Effector memory CD4-positive, alpha-beta T cell (primary cell): ENCODE results near the gene TM9SF3.

ENCODE experiments used
- DNase-seq, 3 donors: peaks; one replicate each; pipeline ENCODE4 v3.0.0-alpha.2; 2020
- H3K27ac ChIP-seq: 2 replicates; pipeline ENCODE4 v1.7.0; 2013; ENCODE audit warnings: mild to moderate bottlenecking, low read length, moderate library complexity; ENCODE audit not compliant: insufficient read depth, poor library complexity, severe bottlenecking
- H3K27me3 ChIP-seq: replicated peaks from 2 replicates; pipeline ENCODE4 v1.7.0; 2013; ENCODE audit warnings: mild to moderate bottlenecking, low read length; ENCODE audit not compliant: insufficient read depth, control insufficient read depth, poor library complexity, severe bottlenecking
- H3K36me3 ChIP-seq: 2 replicates; pipeline ENCODE4 v1.7.0; 2013; ENCODE audit warnings: mild to moderate bottlenecking, low read length, moderate library complexity; ENCODE audit not compliant: control insufficient read depth, insufficient read depth
- H3K4me1 ChIP-seq: 2 replicates; pipeline ENCODE4 v1.7.0; 2013; ENCODE audit warnings: low read length, mild to moderate bottlenecking; ENCODE audit not compliant: control insufficient read depth, insufficient read depth, poor library complexity, severe bottlenecking
- H3K4me3 ChIP-seq: 2 replicates; pipeline ENCODE4 v1.7.0; 2013; ENCODE audit warnings: low read length, low read depth, mild to moderate bottlenecking; ENCODE audit not compliant: insufficient read depth, poor library complexity, severe bottlenecking
- H3K9me3 ChIP-seq: 2 replicates; pipeline ENCODE4 v1.7.0; 2013; ENCODE audit warnings: mild to moderate bottlenecking, low read length, moderate library complexity; ENCODE audit not compliant: control insufficient read depth

TM9SF3 gene

GRCh38 chr10:96513698-96514561, 72.9 kb downstream of the TM9SF3 start, which contains the start of gene TLL2:
Gene TLL2, minus strand, starts transcription at chr10:96513926. Its CDS starts 241 bp downstream, at chr10:96513685.
- no peak within 1 kb of the TSS for H3K27ac ChIP-seq
- H3K27me3 ChIP-seq: peaks cover 11% of the 10 kb centered on the region
- no peaks in the 10 kb centered on the region for H3K9me3 ChIP-seq
- peaks cover 18% of the 10 kb centered on the region for H3K4me1 ChIP-seq
- H3K4me3 ChIP-seq: peak within 1 kb of the TSS; percentile 66
- H3K36me3 ChIP-seq: no peaks in the 10 kb centered on the region
- DNase-seq: peak; percentile 11 to 27 (median 23)

- H3K4me1 ChIP-seq: peaks cover 18% of the 10 kb centered on the region
- no peak overlapping the region for H3K27ac ChIP-seq
- peak; percentile 15 to 42 (median 23) for DNase-seq
- H3K4me3 ChIP-seq: peak overlapping the region; percentile 66
- no peaks in the 10 kb centered on the region for H3K36me3 ChIP-seq
- peaks cover 11% of the 10 kb centered on the region for H3K27me3 ChIP-seq
- H3K9me3 ChIP-seq: no peaks in the 10 kb centered on the region
Measured at GRCh38 chr10:96513305-96513697, 73.5 kb downstream of the TM9SF3 start.

- no peak for DNase-seq
- no peaks in the 10 kb centered on the region for H3K36me3 ChIP-seq
- H3K4me1 ChIP-seq: peaks cover 18% of the 10 kb centered on the region
- H3K9me3 ChIP-seq: no peaks in the 10 kb centered on the region
- H3K27me3 ChIP-seq: peaks cover 11% of the 10 kb centered on the region
- H3K4me3 ChIP-seq: peak overlapping the region; percentile 66
- H3K27ac ChIP-seq: no peak overlapping the region
Measured at GRCh38 chr10:96512524-96513304, 74.1 kb downstream of the TM9SF3 start.

GRCh38 chr10:96511044-96511945, 75.5 kb downstream of the TM9SF3 start:
- Histone ChIP-seq H3K4me1 (peaks cover 18% of the 10 kb centered on the region), H3K4me3 (no peak overlapping the region), H3K27ac (no peak overlapping the region), H3K9me3 (no peaks in the 10 kb centered on the region), H3K36me3 (no peaks in the 10 kb centered on the region), H3K27me3 (peaks cover 11% of the 10 kb centered on the region)
- DNase-seq: no peak

GRCh38 chr10:96509017-96509641, 77.7 kb downstream of the TM9SF3 start:
- H3K4me1 ChIP-seq: peaks cover 10% of the 10 kb centered on the region
- H3K9me3 ChIP-seq: no peaks in the 10 kb centered on the region
- H3K27me3 ChIP-seq: peaks cover 11% of the 10 kb centered on the region
- no peak overlapping the region for H3K27ac ChIP-seq
- no peak for DNase-seq
- no peaks in the 10 kb centered on the region for H3K36me3 ChIP-seq
- no peak overlapping the region for H3K4me3 ChIP-seq

GRCh38 chr10:96507044-96507443, 79.8 kb downstream of the TM9SF3 start:
- Histone ChIP-seq H3K27ac (no peak overlapping the region), H3K27me3 (no peaks in the 10 kb centered on the region), H3K4me3 (no peak overlapping the region), H3K9me3 (no peaks in the 10 kb centered on the region), H3K36me3 (no peaks in the 10 kb centered on the region), H3K4me1 (no peaks in the 10 kb centered on the region)
- DNase-seq: no peak

GRCh38 chr10:96505150-96506136, 81.4 kb downstream of the TM9SF3 start:
- Histone ChIP-seq H3K27me3 (no peaks in the 10 kb centered on the region), H3K4me3 (no peak overlapping the region), H3K36me3 (no peaks in the 10 kb centered on the region), H3K9me3 (no peaks in the 10 kb centered on the region), H3K27ac (no peak overlapping the region), H3K4me1 (no peaks in the 10 kb centered on the region)
- no peak for DNase-seq

- no peak for DNase-seq
- no peaks in the 10 kb centered on the region for H3K27me3 ChIP-seq
- H3K27ac ChIP-seq: no peak overlapping the region
- no peaks in the 10 kb centered on the region for H3K9me3 ChIP-seq
- no peaks in the 10 kb centered on the region for H3K4me1 ChIP-seq
- H3K4me3 ChIP-seq: no peak overlapping the region
- no peaks in the 10 kb centered on the region for H3K36me3 ChIP-seq
Measured at GRCh38 chr10:96502561-96503282, 84.1 kb downstream of the TM9SF3 start.
